MG63 (cell line): ENCODE data around the gene NOL4. TPM values are rescaled to one million over a fixed set of nuclear protein-coding genes. Genes with fewer than 3 reads are reported as not detected.

Experiments
- DNase-seq: peaks from one replicate; pipeline ENCODE4 v3.0.0-alpha.2; 2020
- H3K27me3 ChIP-seq: fragments of 250-450 bp; sonication (Bioruptor Pico); 2 replicates; pipeline ENCODE4 v1.5.1; 2020; ENCODE audit warnings: mild to moderate bottlenecking, moderate library complexity
- H3K36me3 ChIP-seq: fragments of 250-450 bp; sonication (Bioruptor Pico); 2 replicates; pipeline ENCODE4 v1.5.1; 2020; ENCODE audit warnings: mild to moderate bottlenecking, moderate library complexity
- H3K4me3 ChIP-seq: fragments of 250-450 bp; sonication (Bioruptor Pico); 2 replicates; pipeline ENCODE4 v1.5.1; 2020; ENCODE audit warnings: mild to moderate bottlenecking, moderate library complexity
- H3K9me3 ChIP-seq: fragments of 250-450 bp; sonication (Bioruptor Pico); 2 replicates; pipeline ENCODE4 v1.5.1; 2020; ENCODE audit warnings: mild to moderate bottlenecking, moderate library complexity
- total RNA-seq: library from RNA; depleted of rRNA; stranded (reverse); fragments of >200 nt; shearing (Covaris generic); gene quantifications from 2 replicates; pipeline ENCODE4 v1.2.3, GENCODE V29; 2014; ENCODE audit warnings: low replicate concordance

Gene NOL4
- total RNA-seq, 1 experiment from 2014 or later = not detected

GRCh38 chr18:34212511-34212910, 12.2 kb downstream of the NOL4 start:
- Histone ChIP-seq H3K9me3 (no peaks in the 10 kb centered on the region), H3K27me3 (no peaks in the 10 kb centered on the region), H3K4me3 (no peak overlapping the region), H3K36me3 (no peaks in the 10 kb centered on the region)
- DNase-seq = no peak

GRCh38 chr18:34207344-34207851, 17.3 kb downstream of the NOL4 start:
- H3K36me3 ChIP-seq = no peaks in the 10 kb centered on the region
- no peak overlapping the region for H3K4me3 ChIP-seq
- H3K9me3 ChIP-seq = no peaks in the 10 kb centered on the region
- no peaks in the 10 kb centered on the region for H3K27me3 ChIP-seq
- no peak for DNase-seq

GRCh38 chr18:34203866-34204265, 20.8 kb downstream of the NOL4 start:
- DNase-seq = no peak
- Histone ChIP-seq H3K9me3 (no peaks in the 10 kb centered on the region), H3K4me3 (no peak overlapping the region), H3K36me3 (no peaks in the 10 kb centered on the region), H3K27me3 (no peaks in the 10 kb centered on the region)

DNA sequence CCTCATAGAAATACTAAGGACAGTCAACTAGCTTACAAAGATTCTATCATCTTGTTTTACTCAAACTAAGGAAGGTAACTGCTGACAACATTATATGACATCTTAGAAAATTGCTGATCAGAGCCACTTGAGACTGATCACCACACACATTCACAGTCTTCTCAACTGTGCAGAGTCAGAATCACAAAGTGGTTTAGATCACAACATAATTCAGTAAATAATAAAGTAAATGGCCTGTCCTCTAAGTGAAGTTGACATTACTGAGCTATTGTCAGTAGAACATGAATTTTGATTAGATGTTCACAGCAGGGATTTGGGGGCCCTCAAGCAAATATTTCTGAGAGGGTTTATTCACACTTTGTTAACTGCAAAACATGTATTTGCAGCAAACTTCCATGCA, 28.5 kb downstream of the NOL4 start:
- H3K27me3 ChIP-seq = no peaks in the 10 kb centered on the region
- no peak overlapping the region for H3K4me3 ChIP-seq
- H3K36me3 ChIP-seq = no peaks in the 10 kb centered on the region
- no peak for DNase-seq
- H3K9me3 ChIP-seq = no peaks in the 10 kb centered on the region

- no peaks in the 10 kb centered on the region for H3K9me3 ChIP-seq
- H3K27me3 ChIP-seq = no peaks in the 10 kb centered on the region
- H3K36me3 ChIP-seq = no peaks in the 10 kb centered on the region
- no peak overlapping the region for H3K4me3 ChIP-seq
- no peak for DNase-seq
Observed at GRCh38 chr18:34194239-34194638, 30.5 kb downstream of the NOL4 start.

DNA sequence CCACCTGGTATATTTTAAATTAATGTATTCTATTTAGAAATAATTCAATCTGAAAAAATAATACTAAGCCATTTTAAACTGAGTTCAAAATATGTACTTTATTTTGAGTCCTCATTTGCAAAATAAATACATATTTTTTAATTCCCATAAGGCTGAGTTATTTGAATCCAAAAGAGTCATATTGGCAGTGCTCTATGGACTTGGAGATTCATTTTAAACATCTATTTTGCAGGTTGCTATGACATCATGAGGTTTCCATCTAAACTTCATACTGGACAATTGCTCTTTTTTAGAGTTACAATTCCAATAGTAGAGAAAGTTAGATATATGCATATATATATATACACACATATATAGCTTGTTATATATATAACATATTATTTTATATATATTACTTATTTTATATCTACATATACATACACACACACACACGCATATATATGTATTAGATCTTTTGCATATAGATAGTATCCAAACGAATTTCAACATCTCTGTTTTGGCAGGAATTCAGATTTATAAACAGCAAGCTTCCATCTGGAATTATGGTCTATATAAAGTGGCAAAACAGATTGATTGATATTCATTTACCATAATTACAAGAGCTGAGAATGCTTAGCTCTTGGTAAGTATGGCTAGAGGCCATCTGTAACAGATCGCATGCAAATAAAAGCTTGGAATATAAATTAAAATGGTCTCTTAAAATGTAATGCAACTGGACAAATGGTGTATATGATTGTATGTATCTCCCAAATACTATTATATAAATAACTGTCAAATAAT, 34.9 kb downstream of the NOL4 start:
- no peak for DNase-seq
- H3K27me3 ChIP-seq = no peaks in the 10 kb centered on the region
- H3K36me3 ChIP-seq = no peaks in the 10 kb centered on the region
- H3K4me3 ChIP-seq = no peak overlapping the region
- no peaks in the 10 kb centered on the region for H3K9me3 ChIP-seq
